HG03139 (cell line): ENCODE data around the gene TARS2.

Source experiments
- ATAC-seq: cut with Tn5 transposase; IDR thresholded peaks from one replicate; pipeline ENCODE4 v1.9.1; 2021; ENCODE audit not compliant: unreplicated experiment

Gene TARS2, protein sequence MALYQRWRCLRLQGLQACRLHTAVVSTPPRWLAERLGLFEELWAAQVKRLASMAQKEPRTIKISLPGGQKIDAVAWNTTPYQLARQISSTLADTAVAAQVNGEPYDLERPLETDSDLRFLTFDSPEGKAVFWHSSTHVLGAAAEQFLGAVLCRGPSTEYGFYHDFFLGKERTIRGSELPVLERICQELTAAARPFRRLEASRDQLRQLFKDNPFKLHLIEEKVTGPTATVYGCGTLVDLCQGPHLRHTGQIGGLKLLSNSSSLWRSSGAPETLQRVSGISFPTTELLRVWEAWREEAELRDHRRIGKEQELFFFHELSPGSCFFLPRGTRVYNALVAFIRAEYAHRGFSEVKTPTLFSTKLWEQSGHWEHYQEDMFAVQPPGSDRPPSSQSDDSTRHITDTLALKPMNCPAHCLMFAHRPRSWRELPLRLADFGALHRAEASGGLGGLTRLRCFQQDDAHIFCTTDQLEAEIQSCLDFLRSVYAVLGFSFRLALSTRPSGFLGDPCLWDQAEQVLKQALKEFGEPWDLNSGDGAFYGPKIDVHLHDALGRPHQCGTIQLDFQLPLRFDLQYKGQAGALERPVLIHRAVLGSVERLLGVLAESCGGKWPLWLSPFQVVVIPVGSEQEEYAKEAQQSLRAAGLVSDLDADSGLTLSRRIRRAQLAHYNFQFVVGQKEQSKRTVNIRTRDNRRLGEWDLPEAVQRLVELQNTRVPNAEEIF

DNA sequence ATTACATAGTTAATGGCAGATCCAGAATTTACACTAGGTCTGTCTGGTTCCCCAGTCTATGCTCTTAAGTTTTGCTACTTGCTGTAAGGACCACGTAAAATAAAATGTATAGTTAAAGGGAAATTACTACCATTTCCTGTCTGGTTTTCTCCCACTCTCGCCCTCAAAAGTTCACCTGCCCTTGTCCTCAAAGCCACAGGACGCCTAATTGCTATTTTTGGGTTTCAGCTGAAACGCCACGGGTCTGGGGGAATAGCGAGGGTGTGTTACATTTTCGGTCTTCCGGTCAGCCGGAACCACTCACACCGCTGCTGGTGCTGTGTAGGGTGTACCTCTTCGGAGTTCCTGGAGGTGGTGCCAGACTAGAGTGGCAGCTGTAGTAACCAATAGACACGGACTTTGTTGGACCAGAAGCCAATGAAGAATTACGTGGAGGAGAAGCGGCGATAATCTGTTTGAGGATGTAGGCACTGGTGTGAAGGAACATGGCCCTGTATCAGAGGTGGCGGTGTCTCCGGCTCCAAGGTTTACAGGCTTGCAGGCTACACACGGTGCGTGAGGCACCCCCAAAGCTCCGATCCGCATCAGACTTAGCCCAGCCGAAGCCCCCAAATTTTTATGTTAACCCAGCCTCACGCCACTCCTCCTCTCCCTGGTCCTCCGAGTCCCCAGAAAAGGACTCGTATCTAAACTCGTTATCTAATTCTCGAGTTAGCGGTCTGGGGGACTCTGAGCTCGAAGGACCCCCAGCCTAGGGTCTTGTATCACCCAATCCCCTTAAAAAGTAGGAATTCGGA is at the start of gene TARS2:
TARS2 (plus strand) TSS at position 454 of the 797 bp plus-strand sequence; CDS start at position 486, 32 bp downstream.
- peak; percentile 100 for ATAC-seq

DNA sequence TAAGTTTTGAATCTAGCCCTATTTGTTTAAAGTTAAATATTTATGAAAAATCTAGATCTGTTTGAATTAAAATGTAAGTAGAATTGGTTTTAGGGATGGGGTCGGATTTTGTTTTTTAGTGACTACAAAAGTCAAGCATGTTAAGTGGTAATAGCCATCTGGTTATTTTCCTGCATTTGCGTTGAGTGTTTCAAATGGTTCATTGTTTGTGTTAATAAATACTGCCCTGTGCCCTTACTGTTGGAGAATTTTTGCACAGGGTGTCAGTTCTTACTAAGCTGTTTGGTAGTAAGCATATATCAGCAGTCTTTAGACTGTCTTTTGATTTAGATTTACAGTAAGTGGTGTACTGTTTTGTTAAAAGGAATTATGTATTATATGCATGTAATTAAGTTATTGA is 46.1 kb upstream of the TARS2 start:
- no peak for ATAC-seq

DNA sequence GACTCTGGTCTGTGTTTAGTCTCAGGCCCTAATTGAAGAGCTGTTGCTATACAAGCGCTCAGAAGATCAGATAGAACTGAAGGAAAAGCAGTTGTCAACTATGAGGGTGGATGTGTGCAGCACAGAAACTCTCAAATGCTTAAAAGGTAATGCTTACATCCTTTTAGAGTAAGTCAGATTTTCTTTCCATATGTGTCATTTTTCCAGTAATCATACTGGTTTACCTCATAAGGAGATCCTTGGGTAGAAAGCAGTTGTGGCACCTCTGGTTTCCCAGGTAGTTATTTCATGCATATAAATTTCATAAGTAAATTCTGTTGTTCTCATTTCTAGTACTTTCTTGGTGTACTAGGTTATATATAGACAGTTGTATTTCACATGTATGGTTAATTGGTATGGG is 43.0 kb upstream of the TARS2 start:
- ATAC-seq = no peak

DNA sequence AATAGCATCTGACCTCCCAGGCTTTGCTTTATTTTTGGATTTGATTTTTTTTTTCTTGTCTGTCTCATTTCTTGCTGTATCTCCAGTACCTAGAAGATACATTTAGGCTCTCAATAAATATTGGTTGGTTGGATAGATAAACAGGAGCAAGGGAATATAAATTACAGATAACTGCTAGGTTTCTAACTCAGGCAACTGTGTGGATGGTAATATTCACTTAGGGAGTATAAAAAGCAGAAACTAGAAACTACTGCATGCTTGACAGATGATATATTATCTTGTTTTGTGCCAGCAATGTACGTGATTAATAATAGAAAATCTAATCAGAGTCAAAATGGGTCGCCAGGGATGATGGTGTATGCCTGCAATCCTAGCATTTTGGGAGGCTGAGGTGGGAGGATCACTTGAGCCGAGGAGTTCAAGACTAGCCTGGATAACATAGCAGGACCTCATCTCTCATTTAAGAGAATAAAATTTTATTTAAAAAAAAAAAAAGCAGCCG is 31.0 kb upstream of the TARS2 start:
- no peak for ATAC-seq

DNA sequence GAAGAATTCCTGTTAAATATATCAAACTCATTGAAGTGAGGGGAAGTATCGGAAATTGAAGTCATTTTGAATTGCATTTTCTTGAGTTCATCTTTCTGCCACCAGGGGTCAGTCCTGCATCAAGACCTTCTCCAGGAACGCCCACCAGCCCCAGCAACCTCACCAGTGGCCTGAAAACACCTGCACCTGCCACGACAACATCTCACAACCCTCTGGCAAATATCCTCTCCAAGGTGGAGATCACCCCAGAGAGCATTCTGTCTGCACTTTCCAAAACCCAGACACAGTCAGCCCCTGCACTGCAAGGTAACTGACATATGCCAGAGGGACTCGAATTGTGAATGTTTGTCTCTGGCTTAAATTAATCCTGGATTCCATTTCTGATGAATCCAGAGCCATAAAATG is 22.8 kb upstream of the TARS2 start:
- ATAC-seq = no peak

DNA sequence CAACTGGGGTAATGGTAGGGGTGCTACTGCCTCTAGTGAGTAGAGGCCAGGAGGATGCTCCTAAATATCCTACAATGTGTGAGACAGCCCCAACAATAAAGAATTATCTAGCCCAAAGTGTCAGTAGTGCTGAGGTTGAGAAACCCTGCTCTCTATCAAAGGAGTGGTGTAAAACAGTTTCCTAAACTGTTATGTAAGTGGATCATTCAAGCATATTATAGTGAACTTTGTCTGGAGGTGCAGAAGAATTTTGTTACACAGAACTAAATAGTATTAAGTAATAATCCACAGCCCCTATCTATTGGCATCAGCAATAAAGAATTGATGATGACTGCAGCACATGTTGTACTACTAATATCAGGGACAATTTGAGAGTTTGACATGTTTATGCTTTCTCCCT is 20.3 kb upstream of the TARS2 start:
- ATAC-seq = no peak

DNA sequence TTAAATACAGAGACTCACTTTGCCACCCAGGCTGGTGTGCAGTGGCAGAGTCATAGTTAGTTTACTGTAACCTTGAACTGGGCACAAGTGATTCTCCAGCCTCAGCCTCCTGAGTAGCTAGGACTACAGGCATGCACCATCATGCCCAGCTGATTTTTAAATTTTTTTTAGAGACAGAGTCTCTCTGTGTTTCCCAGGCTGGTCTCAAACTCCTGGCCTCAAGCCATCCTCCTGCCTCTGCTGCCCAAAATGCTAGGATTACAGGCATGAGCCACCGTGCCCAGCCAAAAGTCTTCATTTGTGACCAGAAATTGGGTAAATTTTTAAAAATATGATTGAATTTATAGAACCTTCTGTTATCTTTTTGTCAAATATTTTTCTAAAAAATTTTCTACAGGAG is 17.9 kb upstream of the TARS2 start:
- no peak for ATAC-seq

DNA sequence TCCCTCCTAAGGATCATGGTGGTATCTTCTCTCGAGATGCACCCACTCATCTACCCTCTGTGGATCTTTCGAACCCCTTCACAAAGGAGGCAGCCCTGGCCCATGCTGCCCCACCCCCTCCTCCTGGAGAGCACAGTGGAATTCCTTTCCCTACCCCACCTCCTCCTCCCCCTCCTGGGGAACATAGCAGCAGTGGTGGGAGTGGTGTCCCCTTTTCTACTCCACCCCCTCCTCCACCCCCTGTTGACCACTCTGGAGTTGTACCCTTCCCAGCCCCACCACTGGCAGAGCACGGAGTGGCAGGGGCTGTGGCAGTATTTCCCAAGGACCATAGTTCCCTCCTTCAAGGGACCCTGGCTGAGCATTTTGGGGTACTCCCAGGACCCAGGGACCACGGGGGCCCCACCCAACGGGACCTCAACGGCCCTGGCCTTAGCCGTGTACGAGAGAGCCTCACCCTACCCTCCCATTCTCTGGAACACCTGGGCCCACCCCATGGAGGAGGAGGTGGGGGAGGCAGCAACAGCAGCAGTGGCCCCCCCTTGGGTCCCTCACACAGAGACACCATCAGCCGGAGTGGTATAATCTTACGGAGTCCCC is 14.5 kb upstream of the TARS2 start:
- no peak for ATAC-seq

DNA sequence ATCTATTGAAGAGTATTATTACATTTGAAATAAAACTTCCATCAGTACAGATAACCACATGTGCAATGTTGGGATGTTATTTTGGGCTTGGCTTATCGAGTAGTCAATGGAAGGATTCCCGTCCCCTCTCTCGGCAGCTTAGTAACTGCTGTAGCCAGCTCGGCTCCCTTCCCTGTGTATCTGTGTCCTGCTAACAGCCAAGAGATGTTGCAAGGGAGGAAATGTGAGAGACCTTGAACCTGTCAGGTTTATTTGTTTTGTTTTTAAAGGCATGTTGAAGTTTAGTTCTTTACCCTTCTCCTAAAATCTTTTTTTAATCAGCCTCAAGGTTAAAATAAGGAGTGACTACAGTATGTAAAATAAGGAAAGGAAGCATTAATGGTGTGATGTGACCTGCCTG is 13.6 kb upstream of the TARS2 start:
- ATAC-seq = no peak

DNA sequence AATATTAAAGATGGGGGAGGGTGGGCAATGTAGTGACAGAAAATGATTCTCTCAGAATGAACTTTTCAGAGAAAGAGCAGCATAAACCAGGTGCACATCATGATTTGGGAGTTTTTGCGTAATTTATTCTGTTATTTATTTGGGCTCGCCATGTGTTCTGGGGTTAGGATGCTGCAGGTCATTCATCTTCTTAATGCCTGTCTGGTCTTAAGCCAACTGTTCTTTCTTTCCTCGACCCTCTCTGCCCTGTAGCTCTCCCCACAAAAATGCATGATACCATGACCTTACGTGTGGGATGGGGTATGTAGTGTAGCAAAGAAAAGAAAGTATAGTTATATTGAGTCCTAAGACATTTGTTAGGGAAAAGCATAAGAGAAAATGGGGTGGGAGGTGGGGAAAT is 12.3 kb upstream of the TARS2 start:
- ATAC-seq = no peak

DNA sequence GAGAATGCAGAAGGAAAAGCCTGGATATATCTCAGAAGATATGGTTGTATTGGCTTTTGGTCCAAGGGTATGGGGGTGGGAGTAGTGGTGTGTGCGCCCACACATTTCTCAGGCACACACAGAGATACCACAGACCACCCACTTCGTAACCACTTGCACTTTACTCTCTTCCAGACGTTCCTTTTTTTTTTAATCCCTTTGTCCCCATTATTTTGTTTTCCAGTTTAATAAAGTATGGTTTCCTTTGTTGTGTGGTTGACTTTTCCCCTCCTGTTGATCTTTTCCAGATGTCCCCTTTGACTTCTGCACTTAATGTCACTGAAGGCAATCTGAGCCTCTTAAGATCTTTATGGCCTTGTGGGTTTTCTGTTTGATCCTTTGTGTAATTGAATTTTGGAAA is 10.5 kb upstream of the TARS2 start:
- no peak for ATAC-seq

DNA sequence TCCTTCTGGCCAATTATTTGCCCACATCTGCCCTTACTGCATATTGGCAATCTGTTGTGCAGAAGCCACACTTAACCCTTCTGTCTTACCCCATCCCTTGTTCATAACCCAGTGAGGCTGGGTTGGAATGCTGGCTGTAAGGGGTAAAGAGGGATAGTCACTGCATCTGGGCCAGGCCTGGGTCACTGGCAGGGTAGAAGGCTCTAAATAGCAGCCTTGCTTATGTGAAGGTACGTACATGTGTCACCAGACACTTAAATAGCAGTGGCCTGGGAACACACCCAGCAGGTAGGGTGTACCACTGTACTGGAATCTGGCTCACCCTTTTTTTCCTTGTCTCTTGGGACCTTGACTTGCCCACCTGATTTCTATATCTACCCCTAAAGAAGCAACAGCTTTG is 9.9 kb upstream of the TARS2 start:
- no peak for ATAC-seq

DNA sequence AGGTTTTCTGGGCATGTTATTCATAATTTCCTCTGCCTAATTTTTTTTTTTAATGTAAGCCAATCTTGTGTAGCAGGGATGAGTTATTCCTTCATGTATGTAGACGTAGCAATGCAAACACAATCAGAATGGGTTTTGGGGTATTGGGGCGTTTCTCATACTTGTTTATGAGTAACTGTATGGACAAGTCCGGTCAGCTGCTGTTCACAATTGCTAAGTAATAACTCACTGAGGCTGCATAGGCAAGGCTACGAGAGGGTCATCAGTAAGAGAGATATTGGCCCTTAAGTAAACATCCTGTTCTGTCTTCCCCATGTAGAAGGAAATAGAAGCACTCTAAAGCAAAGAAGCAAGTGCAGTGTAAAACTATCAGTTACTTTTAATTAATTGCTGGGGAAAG is 9.5 kb upstream of the TARS2 start:
- no peak for ATAC-seq

DNA sequence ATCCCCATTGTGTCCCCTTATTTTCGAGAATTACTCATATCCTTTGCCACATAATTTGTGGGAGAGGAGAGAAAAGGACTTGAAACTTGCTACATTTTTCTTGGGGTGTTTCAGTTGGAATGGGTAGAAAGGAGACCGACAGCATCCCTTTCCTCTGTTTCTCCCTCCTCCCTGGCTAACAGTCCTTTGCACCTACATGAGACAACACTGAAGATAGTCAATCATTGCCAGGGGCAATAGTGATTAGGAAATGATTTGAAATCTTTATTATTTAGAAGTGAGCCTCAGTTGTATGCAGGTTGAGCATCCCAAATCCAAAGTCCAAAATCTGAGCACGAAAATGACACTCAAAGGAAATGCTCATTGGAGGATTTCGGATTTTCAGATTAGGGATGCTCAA is 7.8 kb upstream of the TARS2 start:
- ATAC-seq = no peak

DNA sequence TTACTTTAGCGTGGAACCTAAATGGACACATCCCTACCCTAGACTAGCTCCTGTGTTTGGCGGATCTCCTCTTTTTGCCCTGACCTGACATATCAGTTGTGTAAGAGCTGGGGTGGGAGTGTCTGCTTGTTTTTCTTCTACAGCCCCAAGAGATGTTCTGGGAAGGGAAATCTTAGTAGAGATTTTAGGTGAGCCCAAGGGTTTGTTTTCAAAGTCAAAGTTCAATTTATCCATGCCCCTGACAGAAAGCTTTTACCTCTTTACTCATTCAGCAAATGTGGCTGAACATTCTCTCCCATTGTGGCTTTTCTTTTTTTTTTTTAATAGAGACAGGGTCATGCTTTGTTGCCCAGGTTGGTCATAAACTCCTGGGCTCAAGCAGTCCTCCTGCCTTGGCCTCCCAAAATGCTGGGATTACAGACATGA is 7.3 kb upstream of the TARS2 start:
- no peak for ATAC-seq

DNA sequence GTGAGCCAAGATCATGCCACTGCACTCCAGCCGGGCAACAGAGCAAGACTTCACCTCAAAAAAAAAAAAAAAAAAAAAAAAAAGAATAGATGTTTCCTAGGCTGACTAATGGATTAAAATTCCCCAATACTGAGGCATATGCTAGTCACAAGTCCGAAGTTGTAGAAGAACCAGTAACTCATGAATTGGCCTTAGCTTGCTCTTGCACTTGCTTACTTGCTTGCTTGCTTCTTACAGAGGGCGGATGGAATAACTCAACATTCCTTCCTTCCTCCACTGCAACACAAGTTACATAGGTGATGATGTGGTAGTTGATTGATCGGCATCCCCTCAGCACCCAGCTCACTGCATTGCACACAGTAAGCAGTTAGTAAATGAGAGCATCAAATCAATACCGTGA is 2.8 kb upstream of the TARS2 start:
- ATAC-seq = no peak

DNA sequence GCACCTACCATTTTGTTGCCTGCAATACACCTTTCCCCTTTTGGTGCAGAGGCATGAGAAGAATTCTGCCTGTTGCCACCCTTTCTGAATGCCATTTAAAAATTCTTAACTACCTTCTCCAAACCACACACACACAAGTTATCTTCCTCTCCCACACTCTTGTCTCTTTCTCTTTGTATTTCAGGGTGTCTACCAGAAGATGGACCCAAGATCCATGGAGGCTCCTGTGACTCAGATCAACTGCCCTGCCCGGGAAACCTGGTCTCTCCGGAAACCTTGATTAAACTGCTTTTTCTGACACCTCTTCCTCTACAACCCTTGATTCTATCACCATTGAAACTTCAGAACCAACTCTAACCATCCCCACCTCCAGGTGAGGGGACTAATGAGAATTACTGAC is 2.4 kb upstream of the TARS2 start:
- ATAC-seq = no peak

DNA sequence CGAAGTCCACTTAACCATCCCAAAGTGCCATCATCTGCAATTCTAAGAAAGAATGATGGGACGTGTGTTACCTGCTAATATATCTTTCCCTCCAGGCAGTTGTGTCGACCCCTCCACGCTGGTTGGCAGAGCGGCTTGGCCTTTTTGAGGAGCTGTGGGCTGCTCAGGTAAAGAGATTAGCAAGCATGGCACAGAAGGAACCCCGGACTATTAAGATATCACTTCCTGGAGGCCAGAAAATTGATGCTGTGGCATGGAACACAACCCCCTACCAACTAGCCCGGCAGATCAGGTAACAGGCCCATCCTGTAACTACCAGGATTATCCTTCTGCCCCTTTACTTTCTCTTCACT is 520 bp downstream of the TARS2 start:
- ATAC-seq = no peak

DNA sequence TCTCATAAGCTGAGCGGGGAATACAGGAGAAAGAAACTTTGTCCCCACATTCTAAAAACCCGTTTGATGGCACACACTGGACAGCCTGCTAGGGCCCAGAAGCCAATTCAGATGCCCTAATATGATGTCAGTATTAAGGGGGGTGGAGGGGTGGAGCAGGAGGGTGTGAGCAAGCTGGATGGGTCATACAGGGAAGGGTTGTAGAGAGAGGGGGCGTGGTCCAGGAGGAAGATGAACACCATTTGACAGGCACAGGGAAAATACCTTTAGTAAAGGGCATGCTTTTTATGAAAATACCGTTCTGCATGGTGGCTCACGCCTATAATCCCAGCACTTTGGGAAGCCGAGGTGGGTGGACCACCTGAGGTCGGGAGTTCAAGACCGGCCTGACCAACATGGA is 6.0 kb downstream of the TARS2 start:
- no peak for ATAC-seq

DNA sequence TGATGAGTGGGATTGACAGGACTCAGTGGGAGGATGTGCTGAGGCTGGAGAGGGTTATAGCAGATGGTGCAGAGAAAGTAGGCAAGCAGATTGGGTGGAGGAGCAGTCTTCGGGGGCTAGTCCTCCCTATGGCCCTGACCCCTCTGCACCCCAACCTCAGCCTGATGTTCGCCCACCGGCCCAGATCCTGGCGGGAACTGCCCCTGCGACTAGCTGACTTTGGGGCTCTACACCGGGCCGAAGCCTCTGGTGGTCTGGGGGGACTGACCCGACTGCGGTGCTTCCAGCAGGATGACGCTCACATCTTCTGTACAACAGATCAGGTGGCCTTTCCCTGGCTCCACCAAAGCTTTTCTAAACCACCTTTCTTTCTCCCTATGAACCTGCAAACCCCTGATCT is 11.1 kb downstream of the TARS2 start:
- ATAC-seq = no peak

DNA sequence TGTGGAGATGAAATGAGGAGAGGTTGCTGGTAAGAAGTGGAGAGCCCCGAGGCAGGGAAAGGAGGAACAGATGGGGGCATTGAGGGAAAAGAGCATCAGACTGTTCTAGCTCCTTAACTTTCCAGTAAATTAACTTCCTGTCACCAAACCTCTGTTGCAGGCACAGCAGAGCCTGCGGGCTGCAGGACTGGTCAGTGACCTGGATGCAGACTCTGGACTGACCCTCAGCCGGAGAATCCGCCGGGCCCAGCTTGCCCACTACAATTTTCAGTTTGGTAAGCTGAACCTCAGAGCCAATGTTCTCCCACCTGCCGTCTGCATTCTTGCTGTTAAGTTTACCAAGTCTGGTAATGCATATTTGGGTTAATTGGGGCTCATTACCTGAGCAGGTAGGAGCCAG is 18.2 kb downstream of the TARS2 start:
- ATAC-seq = no peak
